ENCODE data around the gene ILKAP. TPM values are rescaled to one million over a fixed set of nuclear protein-coding genes. Genes with fewer than 3 reads are reported as not detected.

The ILKAP gene
- total RNA-seq, 4 donors from 2014 or later: 36.3 to 82.6 (median 49.6) TPM

DNA sequence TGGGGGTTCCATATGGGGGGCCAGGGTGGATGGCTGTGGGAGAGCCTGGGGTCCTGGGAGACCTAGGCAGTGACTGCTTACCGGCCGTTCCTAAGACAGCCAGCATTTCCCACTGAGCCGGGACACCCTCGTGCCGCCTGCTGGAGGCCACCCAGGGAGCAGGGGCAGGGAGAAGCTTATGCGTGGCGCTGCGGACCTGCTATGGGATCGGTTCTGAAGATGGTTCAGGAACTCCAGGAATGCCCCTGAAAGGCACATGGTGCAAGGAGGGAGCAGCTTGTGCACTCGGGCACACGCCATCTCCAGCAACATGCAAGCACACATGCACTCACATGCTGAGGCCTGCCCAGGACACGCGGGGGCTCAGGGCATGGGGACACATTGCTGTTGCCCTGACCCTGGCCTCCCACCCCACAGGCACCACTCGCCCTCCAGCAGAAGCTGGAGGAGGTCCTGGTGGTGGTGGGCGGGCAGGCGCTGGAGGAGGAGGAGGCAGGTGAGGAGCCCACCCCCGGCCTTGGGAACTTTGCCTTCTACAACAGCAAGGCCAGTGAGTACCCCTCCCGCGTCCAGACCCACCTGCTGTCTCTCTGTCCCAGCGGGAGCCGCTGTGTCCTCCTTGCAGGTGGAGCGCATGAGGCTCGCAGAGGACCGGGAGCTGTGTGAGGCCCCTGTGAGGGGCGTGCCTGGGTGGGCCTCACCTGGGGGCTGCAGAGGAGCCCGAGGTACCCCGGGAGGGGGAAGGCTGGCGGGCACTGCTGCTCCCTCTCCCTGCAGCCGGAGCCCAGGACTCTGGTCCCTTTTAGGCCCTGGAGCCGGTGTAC is 60.9 kb downstream of the ILKAP start:
- H3K9me3 ChIP-seq: no peaks in the 10 kb centered on the region
- no peak overlapping the region for H3K27ac ChIP-seq
- DNase-seq (ENCODE audit: low spot score in 2 of 2): no peak
- H3K4me3 ChIP-seq: no peak overlapping the region
- WGBS: 55% methylated on average over 13 of the region's 30 CpGs
- H3K4me1 ChIP-seq: peaks cover 38% of the 10 kb centered on the region
- peaks cover 14% of the 10 kb centered on the region for H3K27me3 ChIP-seq
- H3K36me3 ChIP-seq: no peaks in the 10 kb centered on the region
- TF ChIP-seq, protein P1, sequence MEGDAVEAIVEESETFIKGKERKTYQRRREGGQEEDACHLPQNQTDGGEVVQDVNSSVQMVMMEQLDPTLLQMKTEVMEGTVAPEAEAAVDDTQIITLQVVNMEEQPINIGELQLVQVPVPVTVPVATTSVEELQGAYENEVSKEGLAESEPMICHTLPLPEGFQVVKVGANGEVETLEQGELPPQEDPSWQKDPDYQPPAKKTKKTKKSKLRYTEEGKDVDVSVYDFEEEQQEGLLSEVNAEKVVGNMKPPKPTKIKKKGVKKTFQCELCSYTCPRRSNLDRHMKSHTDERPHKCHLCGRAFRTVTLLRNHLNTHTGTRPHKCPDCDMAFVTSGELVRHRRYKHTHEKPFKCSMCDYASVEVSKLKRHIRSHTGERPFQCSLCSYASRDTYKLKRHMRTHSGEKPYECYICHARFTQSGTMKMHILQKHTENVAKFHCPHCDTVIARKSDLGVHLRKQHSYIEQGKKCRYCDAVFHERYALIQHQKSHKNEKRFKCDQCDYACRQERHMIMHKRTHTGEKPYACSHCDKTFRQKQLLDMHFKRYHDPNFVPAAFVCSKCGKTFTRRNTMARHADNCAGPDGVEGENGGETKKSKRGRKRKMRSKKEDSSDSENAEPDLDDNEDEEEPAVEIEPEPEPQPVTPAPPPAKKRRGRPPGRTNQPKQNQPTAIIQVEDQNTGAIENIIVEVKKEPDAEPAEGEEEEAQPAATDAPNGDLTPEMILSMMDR (IDR thresholded peaks at IDR 0.05): no peak
- TF ChIP-seq POLR2A (IDR thresholded peaks at IDR 0.05): no peak
- TF ChIP-seq EP300 (IDR thresholded peaks at IDR 0.05): no peak

DNA sequence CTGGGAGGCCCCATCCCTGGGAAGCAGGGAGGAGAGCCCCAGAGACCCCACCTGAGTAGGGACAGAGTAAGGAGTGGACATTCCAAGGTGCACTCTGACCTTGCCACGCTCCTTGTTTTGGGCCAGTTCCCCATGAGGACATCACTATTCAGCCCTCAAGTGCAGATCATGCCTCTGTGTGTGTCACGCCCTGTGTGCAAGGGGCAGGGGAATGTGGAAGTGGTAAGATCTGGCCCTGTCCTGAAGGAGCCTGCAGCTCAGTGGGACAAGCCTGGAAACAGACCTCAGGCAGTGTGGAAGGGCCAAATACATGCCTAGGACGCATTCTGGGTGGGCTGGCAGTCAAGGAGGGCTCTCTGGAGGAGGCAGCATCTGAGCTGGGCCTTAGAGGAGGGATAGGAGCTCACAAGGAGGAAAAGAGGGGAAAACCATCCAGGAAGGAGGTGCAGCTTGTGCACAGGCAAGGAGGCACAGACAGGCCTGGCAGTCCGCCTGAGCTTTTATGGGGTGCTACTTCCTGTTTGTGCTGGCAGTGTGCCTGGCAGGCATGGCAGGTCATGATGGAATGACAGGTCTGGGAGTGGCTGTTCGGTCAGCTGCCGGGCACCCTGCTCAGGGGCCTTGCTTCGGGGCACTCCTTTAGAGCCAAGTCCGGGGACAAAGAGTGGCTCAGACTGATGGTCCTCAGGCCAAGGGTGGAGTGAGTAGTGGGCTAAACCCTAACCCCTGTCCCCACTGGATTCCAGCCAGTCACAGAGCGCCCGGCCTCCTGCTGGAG is 61.8 kb downstream of the ILKAP start:
- H3K4me3 ChIP-seq: no peak overlapping the region
- 52% methylated on average over 9 of the region's 10 CpGs for WGBS
- no peak overlapping the region for H3K27ac ChIP-seq
- DNase-seq (ENCODE audit: low spot score in 2 of 2): no peak
- TF ChIP-seq POLR2AphosphoS5 (IDR thresholded peaks at IDR 0.05) (no peak), POLR2A (IDR thresholded peaks at IDR 0.05) (no peak), EP300 (IDR thresholded peaks at IDR 0.05) (no peak)
- TF ChIP-seq, protein P1 (IDR thresholded peaks at IDR 0.05): no peak
- peaks cover 38% of the 10 kb centered on the region for H3K4me1 ChIP-seq
- H3K9me3 ChIP-seq: no peaks in the 10 kb centered on the region
- H3K36me3 ChIP-seq: no peaks in the 10 kb centered on the region
- H3K27me3 ChIP-seq: peaks cover 14% of the 10 kb centered on the region

DNA sequence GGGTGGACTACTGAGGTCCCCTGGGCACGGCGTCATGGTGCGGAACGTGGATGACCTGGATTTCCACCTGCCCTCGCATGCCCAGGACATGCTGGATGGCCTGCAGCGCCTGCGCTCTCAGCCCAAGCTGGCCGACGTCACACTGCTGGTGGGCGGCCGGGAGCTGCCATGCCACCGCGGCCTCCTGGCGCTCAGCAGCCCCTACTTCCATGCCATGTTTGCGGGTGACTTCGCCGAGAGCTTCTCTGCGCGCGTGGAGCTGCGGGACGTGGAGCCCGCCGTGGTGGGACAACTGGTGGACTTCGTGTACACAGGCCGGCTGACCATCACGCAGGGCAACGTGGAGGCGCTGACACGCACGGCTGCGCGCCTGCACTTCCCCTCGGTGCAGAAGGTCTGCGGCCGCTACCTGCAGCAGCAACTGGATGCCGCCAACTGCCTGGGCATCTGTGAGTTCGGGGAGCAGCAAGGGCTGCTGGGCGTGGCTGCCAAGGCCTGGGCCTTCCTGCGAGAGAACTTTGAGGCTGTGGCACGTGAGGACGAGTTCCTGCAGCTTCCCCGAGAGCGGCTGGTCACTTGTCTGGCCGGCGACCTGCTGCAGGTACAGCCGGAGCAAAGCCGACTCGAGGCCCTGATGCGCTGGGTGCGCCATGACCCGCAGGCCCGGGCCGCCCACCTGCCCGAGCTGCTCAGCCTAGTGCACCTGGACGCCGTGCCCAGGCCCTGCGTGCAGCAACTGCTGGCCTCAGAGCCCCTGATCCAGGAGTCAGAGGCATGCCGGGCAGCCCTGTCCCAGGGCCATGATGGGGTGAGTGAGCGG is 62.6 kb downstream of the ILKAP start:
- Histone ChIP-seq H3K27me3 (peaks cover 14% of the 10 kb centered on the region), H3K9me3 (no peaks in the 10 kb centered on the region), H3K4me1 (peaks cover 38% of the 10 kb centered on the region), H3K36me3 (no peaks in the 10 kb centered on the region), H3K4me3 (no peak overlapping the region), H3K27ac (no peak overlapping the region)
- no peak for DNase-seq (ENCODE audit: low spot score in 2 of 2)
- no peak for TF ChIP-seq EP300 (IDR thresholded peaks at IDR 0.05)
- no peak for TF ChIP-seq POLR2A (IDR thresholded peaks at IDR 0.05)
- TF ChIP-seq POLR2AphosphoS5 (IDR thresholded peaks at IDR 0.05): no peak
- TF ChIP-seq, protein P1 (IDR thresholded peaks at IDR 0.05): no peak
- 92% methylated on average over 31 of the region's 60 CpGs for WGBS

GRCh38 chr2:238140040-238140439 is 63.5 kb downstream of the ILKAP start:
- Histone ChIP-seq H3K27ac (no peak overlapping the region), H3K4me3 (no peak overlapping the region), H3K27me3 (peaks cover 14% of the 10 kb centered on the region), H3K36me3 (no peaks in the 10 kb centered on the region), H3K4me1 (peaks cover 38% of the 10 kb centered on the region), H3K9me3 (no peaks in the 10 kb centered on the region)
- no peak for TF ChIP-seq POLR2A (IDR thresholded peaks at IDR 0.05)
- TF ChIP-seq POLR2AphosphoS5 (IDR thresholded peaks at IDR 0.05): no peak
- TF ChIP-seq EP300 (IDR thresholded peaks at IDR 0.05): no peak
- TF ChIP-seq, protein P1 (IDR thresholded peaks at IDR 0.05): no peak
- DNase-seq (ENCODE audit: low spot score in 2 of 2): no peak
- 87% methylated on average over 3 of the region's 7 CpGs for WGBS
